GM23338 (cell line): ENCODE measurements around the gene SFPQ.
A peak's percentile ranks its signal among the peaks of the same experiment; 100 is the strongest.

ENCODE experiments used
- CREB1 ChIP-seq: fragments of 250-450 bp; sonication (Bioruptor Pico); IDR thresholded peaks from 2 replicates; pipeline ENCODE4 v1.5.0; 2020; ENCODE audit warnings: low read depth, mild to moderate bottlenecking, moderate library complexity
- CTCF ChIP-seq, 2 experiments: fragments of 200-600 bp in 1 of 2; sonication (generic) in 1 of 2; conservative IDR thresholded peaks; 2 replicates each; pipeline versions ENCODE4 v1.5.1 to v1.6.1; 2016 to 2017; ENCODE audit warnings: antibody characterized with exemption in 2 of 2, low read depth in 2 of 2, mild to moderate bottlenecking in 2 of 2, moderate library complexity in 1 of 2
- EZH2 ChIP-seq: fragments of 200-600 bp; sonication (generic); IDR thresholded peaks from one replicate; pipeline ENCODE4 v1.8.0; 2017; ENCODE audit warnings: antibody characterized with exemption, mild to moderate bottlenecking, low read depth; ENCODE audit not compliant: unreplicated experiment
- EZH2phosphoT487 ChIP-seq: fragments of 200-600 bp; sonication (generic); IDR thresholded peaks from one replicate; pipeline ENCODE4 v1.8.1; 2018; ENCODE audit warnings: antibody characterized with exemption; ENCODE audit not compliant: unreplicated experiment
- JUNB ChIP-seq: IDR thresholded peaks from one replicate; pipeline ENCODE4 v1.6.1; 2016; ENCODE audit warnings: antibody characterized with exemption; ENCODE audit not compliant: unreplicated experiment
- NANOG ChIP-seq: IDR thresholded peaks from 2 replicates; pipeline ENCODE4 v1.6.1; 2016; ENCODE audit warnings: antibody characterized with exemption, borderline replicate concordance
- POLR2AphosphoS5 ChIP-seq: IDR thresholded peaks from 2 replicates; pipeline ENCODE4 v1.6.1; 2016; ENCODE audit warnings: antibody characterized with exemption, low read depth
- REST ChIP-seq: IDR thresholded peaks from one replicate; pipeline ENCODE4 v1.6.1; 2018; ENCODE audit warnings: antibody characterized with exemption; ENCODE audit not compliant: unreplicated experiment
- STAT1 ChIP-seq: IDR thresholded peaks from one replicate; pipeline ENCODE4 v1.6.1; 2016; ENCODE audit warnings: antibody characterized with exemption; ENCODE audit not compliant: unreplicated experiment
- ZNF114 ChIP-seq: fragments of 250-450 bp; sonication (Bioruptor Pico); IDR thresholded peaks from 2 replicates; pipeline ENCODE4 v1.5.0; 2020; ENCODE audit warnings: mild to moderate bottlenecking, moderate library complexity
- ZNF331 ChIP-seq: fragments of 250-450 bp; sonication (Bioruptor Pico); IDR thresholded peaks from 2 replicates; pipeline ENCODE4 v1.5.0; 2020; ENCODE audit warnings: low read depth, mild to moderate bottlenecking, moderate library complexity
- ZNF462 ChIP-seq: fragments of 250-450 bp; sonication (Bioruptor Pico); IDR thresholded peaks from 2 replicates; pipeline ENCODE4 v1.5.0; 2020; ENCODE audit warnings: mild to moderate bottlenecking, moderate library complexity
- TF ChIP-seq, protein P1 (sequence below): IDR thresholded peaks from 2 replicates; pipeline ENCODE4 v1.6.1; 2016; ENCODE audit warnings: antibody characterized with exemption

DNA sequence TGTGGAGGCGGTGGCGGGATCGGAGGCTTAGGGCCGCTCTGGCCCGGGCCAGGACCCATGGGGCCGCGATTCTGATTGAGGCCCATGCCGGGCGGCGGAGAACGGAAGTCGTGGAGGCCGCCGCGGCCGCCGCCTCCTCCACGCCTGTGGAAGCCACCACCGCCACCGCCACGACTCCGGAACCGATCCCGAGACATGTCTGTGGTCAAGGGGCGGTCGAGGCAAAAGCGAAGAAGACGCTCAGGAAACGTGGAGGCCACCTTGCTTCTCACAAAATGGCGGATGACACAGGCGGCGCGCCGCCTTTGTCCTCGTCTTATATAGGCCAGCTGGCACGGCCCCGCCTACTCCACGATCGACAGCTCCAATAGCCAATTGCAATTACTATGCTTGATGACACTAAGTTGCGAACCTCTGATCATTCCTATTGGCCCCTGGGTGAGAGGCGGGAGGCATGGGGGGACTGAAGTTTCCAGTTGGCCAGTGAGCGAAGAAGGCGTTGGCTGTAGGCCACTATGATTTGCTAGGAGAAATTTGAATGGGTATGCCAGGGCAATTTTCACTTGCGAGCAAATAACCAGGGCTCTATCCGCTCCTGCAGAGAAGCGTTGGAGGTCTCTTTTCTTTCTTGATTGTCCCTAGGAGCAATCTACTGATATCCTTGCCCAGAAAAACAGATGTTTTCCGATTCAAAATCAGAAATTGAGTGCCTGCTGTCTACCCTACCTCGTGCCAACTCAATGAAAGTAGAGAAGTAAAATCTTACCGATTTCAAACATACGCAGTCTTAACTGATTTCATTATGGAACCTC, at the start of gene SFPQ:
- no peak for TF ChIP-seq EZH2phosphoT487
- TF ChIP-seq CTCF (conservative IDR thresholded peaks at IDR 0.05; ENCODE audit: low read depth in 2 of 2): no peak
- peak; percentile 100 for TF ChIP-seq POLR2AphosphoS5
- no peak for TF ChIP-seq REST
- no peak for TF ChIP-seq JUNB
- no peak for TF ChIP-seq EZH2
- TF ChIP-seq CREB1 (CRISPR knock-in tag): peak; percentile 94
- TF ChIP-seq, protein P1, sequence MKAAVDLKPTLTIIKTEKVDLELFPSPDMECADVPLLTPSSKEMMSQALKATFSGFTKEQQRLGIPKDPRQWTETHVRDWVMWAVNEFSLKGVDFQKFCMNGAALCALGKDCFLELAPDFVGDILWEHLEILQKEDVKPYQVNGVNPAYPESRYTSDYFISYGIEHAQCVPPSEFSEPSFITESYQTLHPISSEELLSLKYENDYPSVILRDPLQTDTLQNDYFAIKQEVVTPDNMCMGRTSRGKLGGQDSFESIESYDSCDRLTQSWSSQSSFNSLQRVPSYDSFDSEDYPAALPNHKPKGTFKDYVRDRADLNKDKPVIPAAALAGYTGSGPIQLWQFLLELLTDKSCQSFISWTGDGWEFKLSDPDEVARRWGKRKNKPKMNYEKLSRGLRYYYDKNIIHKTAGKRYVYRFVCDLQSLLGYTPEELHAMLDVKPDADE: peak; percentile 62; the same call in 1 of the 2 replicates
- no peak for TF ChIP-seq ZNF331
- TF ChIP-seq STAT1: no peak
- TF ChIP-seq NANOG: no peak
- TF ChIP-seq ZNF462 (CRISPR knock-in tag): no peak
- TF ChIP-seq ZNF114 (CRISPR knock-in tag): no peak
